Measurements from ENCODE around the gene RALB.

Gene RALB

GRCh38 chr2:120271711-120272379 is 19.2 kb downstream of the RALB start:
- Mint-ChIP-seq H3K9me3 (no peaks in the 10 kb centered on the region), H3K27me3 (no peaks in the 10 kb centered on the region), H3K4me3 (no peak overlapping the region), H3K4me1 (ENCODE audit: low read depth) (peaks cover 42% of the 10 kb centered on the region), H3K36me3 (ENCODE audit: low read depth) (peaks cover 30% of the 10 kb centered on the region), H3K27ac (no peak overlapping the region)
- intact Hi-C loops (cut with micrococcal nuclease): no loop called here

GRCh38 chr2:120272763-120273481 is 20.3 kb downstream of the RALB start:
- no peaks in the 10 kb centered on the region for H3K27me3 Mint-ChIP-seq
- H3K36me3 Mint-ChIP-seq (ENCODE audit: low read depth): peaks cover 28% of the 10 kb centered on the region

GRCh38 chr2:120275617-120276400 is 23.2 kb downstream of the RALB start:
- peaks cover 26% of the 10 kb centered on the region for H3K36me3 Mint-ChIP-seq (ENCODE audit: low read depth)
- no peaks in the 10 kb centered on the region for H3K9me3 Mint-ChIP-seq
- no peak overlapping the region for H3K27ac Mint-ChIP-seq
- peaks cover 39% of the 10 kb centered on the region for H3K4me1 Mint-ChIP-seq (ENCODE audit: low read depth)
- H3K4me3 Mint-ChIP-seq: no peak overlapping the region
- intact Hi-C loops (cut with micrococcal nuclease): no loop called here
- no peaks in the 10 kb centered on the region for H3K27me3 Mint-ChIP-seq

More at GRCh38 chr2:120272763-120273481, 20.3 kb downstream of the RALB start:
- peaks cover 35% of the 10 kb centered on the region for H3K4me1 Mint-ChIP-seq (ENCODE audit: low read depth)
- no peak overlapping the region for H3K27ac Mint-ChIP-seq
- no peak overlapping the region for H3K4me3 Mint-ChIP-seq
- H3K9me3 Mint-ChIP-seq: no peaks in the 10 kb centered on the region
- intact Hi-C loops (cut with micrococcal nuclease): no loop called here

GRCh38 chr2:120277505-120278205 is 25.0 kb downstream of the RALB start:
- Mint-ChIP-seq H3K27me3 (no peaks in the 10 kb centered on the region), H3K27ac (no peak overlapping the region), H3K4me1 (ENCODE audit: low read depth) (peaks cover 23% of the 10 kb centered on the region), H3K9me3 (no peaks in the 10 kb centered on the region), H3K4me3 (no peak overlapping the region), H3K36me3 (ENCODE audit: low read depth) (peaks cover 40% of the 10 kb centered on the region)
- intact Hi-C loops (cut with micrococcal nuclease): no loop called here

- H3K36me3 Mint-ChIP-seq (ENCODE audit: low read depth): peaks cover 51% of the 10 kb centered on the region
These were observed 26.2 kb downstream of the RALB start for GRCh38 chr2:120278901-120279300.

GRCh38 chr2:120279708-120280107 is 27.1 kb downstream of the RALB start:
- no peaks in the 10 kb centered on the region for H3K9me3 Mint-ChIP-seq
- H3K27ac Mint-ChIP-seq: no peak overlapping the region
- peaks cover 16% of the 10 kb centered on the region for H3K4me1 Mint-ChIP-seq (ENCODE audit: low read depth)
- H3K27me3 Mint-ChIP-seq: no peaks in the 10 kb centered on the region
- peaks cover 59% of the 10 kb centered on the region for H3K36me3 Mint-ChIP-seq (ENCODE audit: low read depth)
- intact Hi-C loops (cut with micrococcal nuclease): no loop called here
- H3K4me3 Mint-ChIP-seq: no peak overlapping the region

More at GRCh38 chr2:120278901-120279300, 26.2 kb downstream of the RALB start:
- Mint-ChIP-seq H3K27ac (no peak overlapping the region), H3K27me3 (no peaks in the 10 kb centered on the region), H3K4me1 (ENCODE audit: low read depth) (peaks cover 16% of the 10 kb centered on the region), H3K4me3 (no peak overlapping the region), H3K9me3 (no peaks in the 10 kb centered on the region)
- intact Hi-C loops (cut with micrococcal nuclease): no loop called here

- H3K27me3 Mint-ChIP-seq: no peaks in the 10 kb centered on the region
- no peak overlapping the region for H3K4me3 Mint-ChIP-seq
- H3K36me3 Mint-ChIP-seq (ENCODE audit: low read depth): peaks cover 64% of the 10 kb centered on the region
- intact Hi-C loops (cut with micrococcal nuclease): no loop called here
- no peaks in the 10 kb centered on the region for H3K9me3 Mint-ChIP-seq
- peaks cover 29% of the 10 kb centered on the region for H3K4me1 Mint-ChIP-seq (ENCODE audit: low read depth)
- no peak overlapping the region for H3K27ac Mint-ChIP-seq
These were observed 31.0 kb downstream of the RALB start for GRCh38 chr2:120283649-120284048.

- peaks cover 15% of the 10 kb centered on the region for H3K4me1 Mint-ChIP-seq (ENCODE audit: low read depth)
- H3K36me3 Mint-ChIP-seq (ENCODE audit: low read depth): peaks cover 66% of the 10 kb centered on the region
- no peaks in the 10 kb centered on the region for H3K27me3 Mint-ChIP-seq
- intact Hi-C loops (cut with micrococcal nuclease): loop anchor here (5.0 kb wide), 1 partner anchor 33 kb away; the partner anchor contains the start of gene RALB
- no peak overlapping the region for H3K4me3 Mint-ChIP-seq
- H3K9me3 Mint-ChIP-seq: no peaks in the 10 kb centered on the region
- no peak overlapping the region for H3K27ac Mint-ChIP-seq
These were observed 32.4 kb downstream of the RALB start for GRCh38 chr2:120285056-120285455.

- H3K27me3 Mint-ChIP-seq: no peaks in the 10 kb centered on the region
- no peaks in the 10 kb centered on the region for H3K9me3 Mint-ChIP-seq
- intact Hi-C loops (cut with micrococcal nuclease): loop anchor here (5.0 kb wide), 1 partner anchor 35 kb away; the partner anchor contains the start of gene RALB
- peak overlapping the region; percentile 10 for H3K27ac Mint-ChIP-seq
- H3K36me3 Mint-ChIP-seq (ENCODE audit: low read depth): peaks cover 69% of the 10 kb centered on the region
- no peak overlapping the region for H3K4me3 Mint-ChIP-seq
- peaks cover 15% of the 10 kb centered on the region for H3K4me1 Mint-ChIP-seq (ENCODE audit: low read depth)
These were observed 34.7 kb downstream of the RALB start for GRCh38 chr2:120287183-120288015.

GRCh38 chr2:120288016-120288373 is 35.3 kb downstream of the RALB start:
- peaks cover 69% of the 10 kb centered on the region for H3K36me3 Mint-ChIP-seq (ENCODE audit: low read depth)
- H3K4me1 Mint-ChIP-seq (ENCODE audit: low read depth): peaks cover 15% of the 10 kb centered on the region
- intact Hi-C loops (cut with micrococcal nuclease): loop anchor here (5.0 kb wide), 1 partner anchor 36 kb away; the partner anchor contains the start of gene RALB
- H3K27ac Mint-ChIP-seq: no peak overlapping the region
- no peaks in the 10 kb centered on the region for H3K27me3 Mint-ChIP-seq
- H3K9me3 Mint-ChIP-seq: no peaks in the 10 kb centered on the region
- H3K4me3 Mint-ChIP-seq: no peak overlapping the region

- H3K4me1 Mint-ChIP-seq (ENCODE audit: low read depth): peaks cover 15% of the 10 kb centered on the region
- H3K9me3 Mint-ChIP-seq: no peaks in the 10 kb centered on the region
- intact Hi-C loops (cut with micrococcal nuclease): loop anchor here (5.0 kb wide), 1 partner anchor 37 kb away; the partner anchor contains the start of gene RALB
- no peaks in the 10 kb centered on the region for H3K27me3 Mint-ChIP-seq
- no peak overlapping the region for H3K4me3 Mint-ChIP-seq
- H3K36me3 Mint-ChIP-seq (ENCODE audit: low read depth): peaks cover 69% of the 10 kb centered on the region
- H3K27ac Mint-ChIP-seq: no peak overlapping the region
These were observed 36.7 kb downstream of the RALB start for GRCh38 chr2:120289221-120289906.

- H3K36me3 Mint-ChIP-seq (ENCODE audit: low read depth): peaks cover 73% of the 10 kb centered on the region
- intact Hi-C loops (cut with micrococcal nuclease): no loop called here
- H3K4me3 Mint-ChIP-seq: no peak overlapping the region
- no peak overlapping the region for H3K27ac Mint-ChIP-seq
- H3K4me1 Mint-ChIP-seq (ENCODE audit: low read depth): peaks cover 15% of the 10 kb centered on the region
- H3K9me3 Mint-ChIP-seq: no peaks in the 10 kb centered on the region
- no peaks in the 10 kb centered on the region for H3K27me3 Mint-ChIP-seq
These were observed 38.1 kb downstream of the RALB start for GRCh38 chr2:120290737-120291136.

Measured in dendritic cell treated with granulocyte-macrophage colony-stimulating factor and Interleukin-4, amounts not matched to agents 40 ng/mL and 50 ng/mL, for 4 days (primary cell).